ENCODE results near the gene ZNF813.
"Not testable (repeated sequence)": the region's sequence is repeated elsewhere in the genome, so short reads cannot be mapped to it uniquely, and the experiment has no call there.

- TF ChIP-seq POLR2A (IDR thresholded peaks at IDR 0.05), result not testable (repeated sequence)
- peak in 2 of 12 donors; percentile 12 to 31 for TF ChIP-seq CTCF (IDR thresholded peaks at IDR 0.05)
These were observed 43.9 kb upstream of the ZNF813 start for GRCh38 chr19:53423680-53424079.
